GM23338 (cell line): ENCODE measurements around the gene SLC26A11.

Source experiments
- CTCF ChIP-seq, 2 experiments: fragments of 200-600 bp in 1 of 2; sonication (generic) in 1 of 2; conservative IDR thresholded peaks; 2 replicates each; pipeline versions ENCODE4 v1.5.1 to v1.6.1; 2016 to 2017; ENCODE audit warnings: antibody characterized with exemption in 2 of 2, low read depth in 2 of 2, mild to moderate bottlenecking in 2 of 2, moderate library complexity in 1 of 2
- EZH2 ChIP-seq: fragments of 200-600 bp; sonication (generic); IDR thresholded peaks from one replicate; pipeline ENCODE4 v1.8.0; 2017; ENCODE audit warnings: antibody characterized with exemption, mild to moderate bottlenecking, low read depth; ENCODE audit not compliant: unreplicated experiment
- NANOG ChIP-seq: IDR thresholded peaks from 2 replicates; pipeline ENCODE4 v1.6.1; 2016; ENCODE audit warnings: antibody characterized with exemption, borderline replicate concordance
- POLR2AphosphoS5 ChIP-seq: IDR thresholded peaks from 2 replicates; pipeline ENCODE4 v1.6.1; 2016; ENCODE audit warnings: antibody characterized with exemption, low read depth
- REST ChIP-seq: IDR thresholded peaks from one replicate; pipeline ENCODE4 v1.6.1; 2018; ENCODE audit warnings: antibody characterized with exemption; ENCODE audit not compliant: unreplicated experiment
- TF ChIP-seq, protein P1 (sequence below): IDR thresholded peaks from 2 replicates; pipeline ENCODE4 v1.6.1; 2016; ENCODE audit warnings: antibody characterized with exemption

GRCh38 chr17:80236911-80237310 is 16.7 kb downstream of the SLC26A11 start:
- TF ChIP-seq EZH2 (no peak), CTCF (conservative IDR thresholded peaks at IDR 0.05; ENCODE audit: low read depth in 2 of 2) (no peak), NANOG (no peak), POLR2AphosphoS5 (no peak), REST (no peak)
- TF ChIP-seq, protein P1, sequence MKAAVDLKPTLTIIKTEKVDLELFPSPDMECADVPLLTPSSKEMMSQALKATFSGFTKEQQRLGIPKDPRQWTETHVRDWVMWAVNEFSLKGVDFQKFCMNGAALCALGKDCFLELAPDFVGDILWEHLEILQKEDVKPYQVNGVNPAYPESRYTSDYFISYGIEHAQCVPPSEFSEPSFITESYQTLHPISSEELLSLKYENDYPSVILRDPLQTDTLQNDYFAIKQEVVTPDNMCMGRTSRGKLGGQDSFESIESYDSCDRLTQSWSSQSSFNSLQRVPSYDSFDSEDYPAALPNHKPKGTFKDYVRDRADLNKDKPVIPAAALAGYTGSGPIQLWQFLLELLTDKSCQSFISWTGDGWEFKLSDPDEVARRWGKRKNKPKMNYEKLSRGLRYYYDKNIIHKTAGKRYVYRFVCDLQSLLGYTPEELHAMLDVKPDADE: no peak
